ENCODE data around the gene KCNH8.
"Not testable (repeated sequence)": the region's sequence is repeated elsewhere in the genome, so short reads cannot be mapped to it uniquely, and the experiment has no call there.

Gene KCNH8

DNA sequence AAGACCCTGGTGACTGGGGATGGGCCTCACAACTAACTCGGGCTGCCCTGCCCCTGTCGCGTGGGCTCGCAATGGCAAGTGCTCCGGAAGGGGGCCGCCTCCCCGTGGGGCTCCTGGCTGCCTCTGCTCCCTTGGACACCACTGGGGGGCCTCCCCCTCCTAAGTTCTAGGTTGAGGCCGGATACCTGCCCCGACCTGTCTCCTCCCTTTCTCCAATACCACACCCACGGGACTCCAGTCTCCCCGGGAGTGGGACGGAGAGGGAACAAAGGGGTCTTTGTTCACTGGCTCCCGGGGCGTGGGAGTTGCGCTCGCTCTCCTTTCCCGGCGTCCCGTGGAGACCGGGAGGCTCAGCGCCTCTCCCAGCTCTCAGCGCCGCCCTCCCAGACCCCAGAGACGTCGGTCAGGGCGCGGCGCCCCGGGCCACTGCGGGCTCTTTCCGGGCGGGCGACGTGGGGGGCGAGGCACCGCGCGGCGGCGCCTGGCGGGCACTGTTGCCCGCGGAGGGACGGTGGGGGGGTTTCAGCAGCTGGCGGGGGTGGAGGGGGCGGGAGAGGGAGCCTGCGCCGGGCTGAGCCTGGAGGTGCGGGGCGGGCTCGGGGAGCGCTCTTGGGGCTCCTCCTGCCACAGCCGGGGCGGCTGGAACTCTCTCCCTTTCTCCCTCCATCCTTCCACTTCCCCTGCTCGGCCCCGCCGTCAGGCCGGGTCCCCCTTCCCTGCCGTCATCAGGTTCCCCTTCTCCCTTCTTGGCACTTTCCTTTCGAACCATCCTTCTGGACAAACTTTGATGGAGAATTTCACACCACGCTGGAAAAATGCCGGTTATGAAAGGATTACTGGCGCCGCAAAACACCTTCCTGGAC is at the start of gene KCNH8:
KCNH8 (plus strand) TSS at position 606 of the 863 bp plus-strand sequence; CDS start at position 816, 210 bp downstream.
- peak; percentile 68 for DNase-seq

DNA sequence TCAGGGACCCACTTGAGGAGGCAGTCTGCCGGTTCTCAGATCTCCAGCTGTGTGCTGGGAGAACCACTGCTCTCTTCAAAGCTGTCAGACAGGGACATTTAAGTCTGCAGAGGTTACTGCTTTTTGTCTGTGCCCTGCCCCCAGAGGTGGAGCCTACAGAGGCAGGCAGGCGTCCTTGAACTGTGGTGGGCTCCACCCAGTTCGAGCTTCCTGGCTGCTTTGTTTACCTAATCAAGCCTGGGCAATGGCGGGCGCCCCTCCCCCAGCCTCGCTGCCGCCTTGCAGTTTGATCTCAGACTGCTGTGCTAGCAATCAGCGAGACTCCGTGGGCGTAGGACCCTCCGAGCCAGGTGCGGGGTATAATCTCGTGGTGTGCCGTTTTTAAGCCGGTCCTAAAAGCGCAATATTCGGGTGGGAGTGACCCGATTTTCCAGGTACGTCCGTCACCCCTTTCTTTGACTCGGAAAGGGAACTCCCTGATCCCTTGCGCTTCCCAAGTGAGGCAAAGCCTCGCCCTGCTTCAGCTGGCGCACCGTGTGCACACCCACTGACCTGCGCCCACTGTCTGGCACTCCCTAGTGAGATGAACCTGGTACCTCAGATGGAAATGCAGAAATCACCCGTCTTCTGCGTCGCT is 45.5 kb upstream of the KCNH8 start:
- not testable (repeated sequence) for DNase-seq

DNA sequence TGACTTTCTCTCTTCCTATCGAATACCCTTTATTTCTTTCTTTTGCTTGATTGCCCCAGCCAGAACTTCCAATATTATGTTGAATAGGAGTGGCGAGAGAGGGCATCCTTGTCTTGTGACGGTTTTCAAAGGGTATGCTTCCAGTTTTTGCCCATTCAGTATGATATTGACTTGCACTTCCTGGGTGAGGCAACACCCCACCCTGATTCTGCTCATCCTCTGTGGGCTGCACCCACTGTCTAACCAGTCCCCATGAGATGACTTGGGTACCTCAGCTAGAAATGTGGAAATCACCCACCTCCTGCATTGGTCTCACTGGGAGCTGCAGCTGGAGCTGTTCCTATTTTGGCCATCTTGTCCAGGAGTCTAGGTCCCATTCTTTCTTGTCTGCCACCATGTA is 44.8 kb upstream of the KCNH8 start:
- no peak for DNase-seq

DNA sequence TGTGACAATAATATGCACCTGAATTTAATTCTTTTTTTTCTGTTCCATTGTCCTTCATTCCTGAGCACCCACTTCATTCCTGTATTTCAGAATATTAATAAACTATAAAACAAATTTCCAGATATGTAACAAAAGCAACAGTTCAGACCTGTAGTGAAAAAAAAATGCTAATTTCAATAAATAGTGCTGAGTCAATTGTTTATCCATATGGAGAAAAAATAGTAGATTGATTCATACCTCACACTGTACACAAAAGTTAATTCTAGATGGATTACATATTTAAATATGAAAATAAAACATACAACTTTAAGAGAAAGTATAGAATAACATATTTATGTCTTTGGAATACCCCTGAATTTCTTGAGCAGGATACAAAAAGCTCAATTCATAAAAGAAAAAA is 43.9 kb upstream of the KCNH8 start:
- DNase-seq: no peak

DNA sequence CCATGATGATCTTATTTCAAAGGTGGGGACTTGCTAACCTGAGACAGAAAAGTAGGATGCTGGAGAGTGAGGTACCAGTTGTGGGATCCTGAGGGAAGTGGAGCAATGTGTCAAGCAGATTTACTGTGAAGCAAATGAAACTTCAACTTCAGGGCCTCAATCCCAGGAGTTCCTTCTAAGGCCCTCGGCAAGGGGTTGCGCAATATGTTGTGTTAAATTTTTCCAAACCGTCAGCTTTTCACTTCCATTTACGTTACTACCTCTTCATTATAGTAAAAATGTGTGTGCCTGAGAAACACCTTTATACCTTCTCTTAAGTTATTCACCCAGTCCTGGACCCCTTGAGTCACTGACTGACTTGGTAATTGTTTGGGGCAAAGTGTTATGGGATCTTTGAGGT is 42.5 kb upstream of the KCNH8 start:
- no peak for DNase-seq

DNA sequence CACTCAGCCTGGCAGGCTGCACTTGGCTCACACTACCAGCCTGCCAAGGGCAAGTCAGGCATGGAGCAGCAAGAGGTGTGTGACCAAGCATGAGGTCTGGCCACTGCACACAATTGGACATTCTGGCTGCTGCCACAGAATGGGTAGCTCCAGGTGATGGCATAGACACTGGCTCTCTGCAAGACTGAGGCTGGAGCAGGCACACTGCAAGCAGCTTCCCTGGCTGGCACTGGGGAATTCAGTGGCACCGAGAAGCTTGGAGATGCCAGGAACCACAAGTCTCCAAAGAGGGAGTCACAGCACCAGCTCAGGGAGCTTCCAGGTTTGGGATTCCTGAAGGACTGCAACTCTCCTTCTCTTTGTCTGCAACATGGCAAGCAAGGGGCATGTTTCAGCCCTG is 42.0 kb upstream of the KCNH8 start:
- no peak for DNase-seq

DNA sequence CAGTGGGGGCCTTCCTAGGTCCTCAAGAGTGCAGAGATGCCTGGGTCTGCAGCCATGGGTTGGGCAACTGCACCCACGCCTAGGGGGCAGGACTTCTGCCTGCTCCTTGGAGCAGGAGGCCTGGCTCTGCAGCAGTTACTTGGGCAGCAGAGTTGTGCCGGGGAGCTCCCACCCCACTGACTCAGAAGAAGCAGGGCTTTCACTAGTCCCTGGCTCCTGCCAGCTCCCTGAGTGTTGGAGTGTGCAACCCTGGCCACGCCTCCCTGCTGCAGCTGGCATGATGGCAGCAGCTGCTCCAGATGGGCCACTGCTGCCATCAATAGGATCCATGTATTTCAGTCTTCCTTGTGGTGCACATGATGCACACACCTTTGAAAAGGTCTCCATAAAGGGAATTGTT is 40.6 kb upstream of the KCNH8 start:
- DNase-seq: no peak

DNA sequence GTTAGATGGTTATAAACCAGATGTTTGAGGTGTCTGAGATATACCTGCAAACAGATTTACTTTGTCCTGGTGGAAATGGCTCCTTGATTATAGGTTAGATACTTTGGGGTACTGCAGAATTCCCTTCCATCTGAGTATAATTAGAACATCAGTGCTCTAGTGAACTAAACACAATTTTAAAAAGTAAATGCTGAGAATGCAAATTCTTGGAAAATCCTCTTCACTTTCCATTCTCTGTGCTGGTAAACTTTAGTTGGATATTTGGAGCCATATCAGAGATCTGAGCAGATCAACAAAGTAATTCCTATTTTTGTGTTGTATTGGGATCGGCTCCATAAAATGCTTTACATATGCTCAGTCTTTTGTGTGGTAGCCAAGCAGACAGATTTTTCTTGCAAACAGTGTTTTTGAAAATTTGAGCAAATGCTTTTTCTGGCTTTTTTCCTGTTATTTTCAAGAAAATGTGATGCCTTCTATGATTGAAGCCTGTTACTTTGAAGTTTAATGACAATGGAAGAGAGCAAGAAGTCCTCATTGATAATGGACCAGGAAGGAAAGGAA is 37.9 kb upstream of the KCNH8 start:
- DNase-seq: no peak

DNA sequence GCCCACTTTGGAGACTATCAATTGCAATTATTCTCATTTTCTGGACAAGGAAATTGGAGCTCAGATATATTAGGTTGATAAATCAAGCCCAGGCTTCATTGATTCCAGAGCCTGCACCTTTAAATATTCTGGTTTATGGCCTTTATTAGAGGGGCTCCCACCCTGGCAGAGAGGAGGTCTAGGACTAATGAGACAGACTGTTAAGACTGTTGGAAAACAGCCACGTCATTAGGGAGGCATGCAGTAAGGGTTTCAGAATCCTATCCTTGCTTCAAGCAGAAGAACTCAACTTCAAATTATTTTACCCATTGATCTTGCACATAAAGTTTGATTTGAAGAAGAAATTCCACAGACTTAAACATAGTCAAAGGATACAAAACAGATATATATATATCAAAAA is 33.8 kb upstream of the KCNH8 start:
- DNase-seq: no peak

DNA sequence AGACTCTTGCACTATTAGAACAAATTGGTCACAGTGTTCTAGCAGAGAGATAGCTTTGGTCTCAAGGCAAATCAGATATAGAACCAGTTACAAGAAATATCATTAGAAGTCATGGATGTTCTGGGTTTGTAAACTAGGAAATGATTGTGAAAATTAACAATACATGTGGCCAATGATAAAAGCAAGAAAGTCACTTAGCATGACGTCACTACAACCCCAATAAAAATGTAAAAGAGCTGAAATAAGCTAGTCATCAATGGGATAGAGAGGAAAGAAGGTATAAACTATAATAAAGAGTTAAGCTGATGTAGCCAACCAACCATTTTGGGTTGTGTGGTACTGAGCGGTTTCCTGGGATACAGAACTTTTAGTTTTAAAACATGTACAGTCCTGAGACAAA is 32.1 kb upstream of the KCNH8 start:
- no peak for DNase-seq

DNA sequence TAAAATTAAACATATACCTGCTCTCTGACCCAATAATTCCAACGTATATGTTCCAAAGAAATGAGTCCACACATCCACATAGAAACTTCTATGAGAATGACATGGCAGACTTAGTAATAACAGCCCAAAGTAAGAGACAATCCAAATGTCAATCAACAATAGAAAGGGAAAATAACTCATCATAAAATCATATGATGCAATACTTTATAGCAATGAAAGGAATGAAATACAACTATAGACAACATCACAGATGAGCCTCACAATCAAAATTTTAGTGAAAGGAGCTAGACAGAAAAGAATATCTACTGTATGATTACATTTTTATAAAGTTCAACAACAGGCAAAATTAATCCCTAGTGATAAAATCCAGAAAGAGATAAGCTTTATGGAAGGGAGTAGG is 23.6 kb upstream of the KCNH8 start:
- no peak for DNase-seq

DNA sequence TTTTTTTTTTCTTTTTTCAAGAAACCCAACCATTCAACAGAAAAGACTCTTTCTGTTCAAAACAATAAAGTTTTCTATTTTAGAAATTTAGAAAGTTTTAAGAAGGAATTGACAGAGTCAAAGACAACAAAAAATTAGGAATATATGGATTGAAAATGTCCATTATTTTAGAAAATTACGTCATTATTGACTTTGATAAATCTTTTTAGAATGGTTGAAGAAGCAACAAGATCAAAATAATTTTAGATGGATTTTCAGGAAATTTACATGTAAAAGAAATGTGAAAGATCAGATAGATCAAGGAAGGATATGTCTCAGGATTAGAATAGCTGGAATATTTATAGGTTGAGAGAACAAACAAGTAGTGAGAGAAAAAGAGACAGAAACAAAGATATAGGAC is 8.4 kb upstream of the KCNH8 start:
- DNase-seq: no peak

DNA sequence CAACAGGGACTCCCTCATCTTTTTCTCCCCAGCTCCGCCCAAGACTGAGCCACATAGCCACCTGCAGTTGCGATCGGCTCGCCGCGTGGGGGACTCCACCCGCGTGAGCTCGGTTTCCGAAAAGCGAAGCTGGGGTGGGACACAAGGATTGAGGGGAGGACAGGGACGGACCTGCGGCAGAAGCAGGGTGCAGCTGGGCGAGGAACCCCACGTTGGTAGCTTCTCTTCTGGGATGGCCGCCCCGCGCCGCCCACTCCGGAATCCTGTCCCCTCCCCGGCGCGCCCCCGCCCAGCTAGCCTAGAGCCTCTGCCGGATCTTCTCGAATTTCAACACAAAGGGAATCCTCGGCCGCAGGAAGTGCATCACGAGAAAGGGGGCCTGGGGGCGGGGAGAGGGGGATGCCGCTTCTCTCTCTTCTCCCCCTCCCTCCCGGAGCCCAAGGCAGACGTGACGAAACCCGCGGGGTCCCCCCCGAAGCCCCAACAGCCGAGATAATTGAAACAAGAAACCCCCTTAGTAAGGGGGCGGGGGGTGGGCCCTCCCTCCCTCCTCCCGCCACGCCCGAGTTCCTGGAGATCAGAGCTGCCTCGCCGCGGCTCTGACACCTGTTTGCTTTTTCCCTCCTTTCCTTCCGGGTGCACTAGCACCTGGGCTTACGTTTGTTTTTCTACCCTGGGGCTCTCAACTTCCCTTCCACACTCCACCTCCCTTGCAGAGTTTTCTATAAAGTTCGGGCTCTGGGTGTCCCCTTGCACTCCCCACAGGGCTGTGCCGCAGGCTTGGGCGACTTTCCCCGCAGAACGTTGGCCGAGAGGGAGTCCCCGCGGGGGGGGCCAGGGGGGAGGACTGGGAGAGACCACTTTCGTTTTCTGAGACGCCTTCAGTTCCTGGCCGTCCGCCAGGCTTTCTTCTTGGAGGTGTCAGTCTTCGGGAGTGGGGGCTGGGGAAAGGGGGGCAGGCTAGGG is 1.3 kb upstream of the KCNH8 start:
- peak; percentile 80 for DNase-seq

DNA sequence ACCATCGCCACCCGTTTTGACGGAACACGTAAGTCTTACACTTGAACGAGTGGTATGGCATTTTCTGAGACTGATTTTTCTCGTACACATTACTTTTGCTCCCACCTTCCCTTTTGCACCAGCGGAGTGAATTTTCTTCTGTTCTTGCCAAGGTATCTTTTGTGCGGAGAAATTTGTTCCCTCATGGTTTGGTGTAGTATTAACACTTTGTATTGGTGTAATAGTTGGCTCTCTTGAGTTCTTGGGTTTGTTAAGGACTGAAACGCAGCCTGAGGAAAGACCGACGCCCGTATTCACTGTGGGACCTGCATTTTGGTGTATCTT is 420 bp downstream of the KCNH8 start:
- DNase-seq: no peak

DNA sequence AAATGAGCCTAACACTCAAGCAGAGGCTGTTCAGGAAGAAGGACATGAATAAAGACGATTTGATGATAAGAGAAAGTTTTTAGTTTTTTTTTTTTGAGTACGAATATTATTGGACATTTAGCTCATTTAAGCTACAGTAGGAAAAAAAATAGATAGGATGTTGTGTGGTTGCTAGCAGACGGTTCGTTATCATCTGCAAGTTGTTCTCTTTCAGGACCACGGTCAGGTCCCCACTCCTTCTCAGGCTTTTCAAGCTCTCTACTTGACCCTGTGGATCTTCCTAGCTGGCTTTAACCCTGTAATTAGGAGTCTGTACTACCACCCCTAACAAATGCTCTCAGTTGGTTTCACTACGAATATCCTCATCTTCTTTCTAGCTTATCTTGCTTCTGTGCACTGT is 1.1 kb downstream of the KCNH8 start:
- peak; percentile 58 for DNase-seq

DNA sequence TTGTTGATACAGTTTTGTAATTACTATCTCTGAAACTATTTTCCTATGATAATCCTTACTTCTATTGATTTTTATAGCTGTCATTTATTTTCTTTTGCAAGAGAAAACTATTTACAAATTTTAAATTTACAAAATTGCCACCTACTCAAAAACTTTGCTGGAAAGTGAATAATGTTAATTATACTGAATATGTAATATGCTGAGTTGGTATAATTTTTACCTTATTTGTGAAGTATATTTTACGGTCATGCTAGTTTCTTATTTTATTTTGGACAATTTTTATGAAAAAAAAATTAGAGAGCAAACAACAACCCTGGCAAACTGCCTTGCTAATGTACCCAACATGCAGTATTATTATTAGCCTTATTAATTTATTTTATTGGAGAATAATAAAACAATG is 2.9 kb downstream of the KCNH8 start:
- no peak for DNase-seq

DNA sequence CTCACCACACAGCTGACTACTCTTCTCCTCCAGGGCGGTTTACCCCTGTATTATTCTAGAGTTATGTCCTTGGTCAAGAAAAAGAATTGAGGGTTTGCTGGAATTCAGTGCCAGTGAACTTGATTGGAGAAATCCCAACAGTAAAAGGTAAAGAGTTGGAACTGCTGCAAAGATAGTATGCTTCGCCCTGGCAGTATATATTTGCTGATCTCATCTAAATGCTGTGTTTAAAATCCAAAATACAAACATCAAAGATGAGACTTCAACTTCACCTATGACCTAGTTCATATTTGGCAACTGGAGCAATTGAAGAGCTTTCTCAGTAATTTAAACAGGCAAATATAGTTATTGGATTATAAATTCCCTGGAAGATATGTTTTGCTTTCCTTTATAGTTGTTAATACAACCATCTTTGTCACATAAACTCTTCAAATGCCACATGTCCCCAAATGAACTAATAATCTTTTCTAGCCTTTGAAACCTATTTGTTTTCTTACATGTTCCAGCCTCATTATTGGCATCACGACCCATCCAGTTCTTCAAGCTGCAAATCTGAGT is 6.5 kb downstream of the KCNH8 start:
- no peak for DNase-seq

DNA sequence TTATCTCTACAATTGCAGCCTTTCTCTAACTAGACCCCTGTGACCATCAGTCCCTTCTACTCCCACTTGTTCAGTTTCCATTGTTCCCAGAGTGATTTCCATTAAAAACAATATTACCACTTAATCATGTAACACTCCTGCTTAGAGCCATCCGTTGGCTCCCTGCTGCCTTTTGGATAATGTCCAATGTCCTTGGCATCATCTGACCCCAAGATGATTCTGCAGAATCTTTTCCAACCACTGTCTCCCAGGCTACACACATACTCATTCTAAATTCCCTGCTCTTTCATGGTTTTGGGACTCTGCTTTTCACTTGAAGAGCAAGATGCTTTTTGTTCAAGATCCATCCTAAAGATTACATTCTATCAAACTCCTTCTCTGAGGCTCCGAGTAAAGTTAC is 7.1 kb downstream of the KCNH8 start:
- DNase-seq: peak; percentile 68

DNA sequence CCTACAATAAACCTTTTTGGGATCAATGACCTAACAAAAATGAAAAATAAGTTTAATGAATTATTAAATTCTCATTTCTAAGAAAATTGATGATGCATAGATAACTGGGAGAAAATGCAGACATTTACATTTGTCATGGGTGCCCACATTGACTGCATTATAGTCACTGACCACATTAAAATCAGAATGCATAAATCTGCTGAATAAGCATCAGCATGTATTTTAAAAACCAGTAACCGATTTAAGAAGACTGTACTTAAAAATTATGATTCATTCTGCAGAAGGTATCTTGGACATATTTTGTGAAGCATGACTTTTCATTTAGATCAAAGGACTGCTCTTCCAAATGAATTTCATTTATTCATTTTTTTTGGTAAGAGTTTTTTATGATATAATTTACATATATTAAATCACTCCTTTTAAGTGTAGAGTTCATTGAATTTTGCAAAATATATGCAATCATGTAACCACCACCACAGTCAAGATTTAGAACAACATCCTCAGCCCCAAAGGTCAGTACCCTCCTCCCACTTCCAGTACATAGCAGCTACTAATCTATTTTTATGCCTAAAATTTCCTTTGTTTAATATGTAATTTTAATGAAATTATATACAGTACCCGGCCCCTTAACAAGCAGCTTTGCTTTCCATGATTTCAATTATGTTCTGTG is 11.8 kb downstream of the KCNH8 start:
- DNase-seq: no peak

DNA sequence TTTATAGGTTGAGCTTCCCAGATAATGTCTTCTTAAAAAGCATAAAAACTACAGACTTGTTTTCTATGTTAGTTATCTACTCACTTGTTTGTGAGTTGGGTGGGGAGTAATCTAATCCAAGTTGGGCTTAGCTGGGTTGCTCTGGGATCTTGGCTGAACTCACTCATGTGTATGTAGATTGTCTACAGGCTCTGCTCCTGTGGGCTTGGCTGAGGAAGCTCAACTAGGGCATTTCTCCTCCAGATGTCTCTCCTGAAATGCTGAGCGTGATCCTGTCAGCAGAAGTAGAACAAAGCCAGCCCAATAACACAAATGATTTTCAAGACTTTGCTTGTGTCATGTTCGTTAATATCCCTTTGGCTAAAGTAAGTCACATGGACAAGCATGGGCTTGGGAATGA is 17.3 kb downstream of the KCNH8 start:
- no peak for DNase-seq

DNA sequence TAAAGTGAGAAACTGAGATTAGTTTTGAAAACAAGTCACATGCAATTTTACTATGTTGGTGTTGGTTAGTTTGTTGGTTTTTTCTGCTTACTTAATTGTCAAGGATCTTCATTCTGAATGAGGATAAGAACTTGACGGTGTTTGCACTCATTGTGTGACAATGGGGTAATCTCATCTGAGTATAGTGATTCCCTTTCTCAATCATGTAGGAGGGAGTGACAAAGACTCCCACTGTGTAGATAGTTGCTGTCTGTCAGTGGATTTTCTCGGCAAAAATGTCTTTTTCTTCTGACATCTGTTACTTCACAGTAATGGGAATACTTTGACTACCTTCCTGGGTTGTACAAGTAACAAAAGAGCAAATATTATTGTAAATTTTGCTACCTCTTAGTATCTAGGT is 23.5 kb downstream of the KCNH8 start:
- DNase-seq: no peak

DNA sequence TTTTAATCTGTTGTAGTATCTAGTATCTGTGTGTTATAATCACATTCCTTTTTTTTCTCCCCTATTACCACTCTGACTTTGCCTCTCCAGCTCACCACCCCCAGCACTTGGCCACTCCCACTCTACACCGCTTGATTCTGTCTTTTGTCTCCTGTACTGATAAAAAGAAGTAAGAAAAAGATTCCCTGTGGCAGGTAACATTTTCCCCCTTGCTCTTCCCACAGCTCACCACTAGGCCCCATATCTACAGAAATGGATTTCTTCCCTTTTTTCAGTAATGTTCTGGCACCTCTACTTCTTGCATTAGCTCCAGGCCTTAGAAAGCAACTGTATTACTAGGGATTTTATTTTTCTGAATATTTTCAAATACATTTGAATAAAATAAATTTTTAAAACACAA is 25.6 kb downstream of the KCNH8 start:
- DNase-seq: no peak

Data from midbrain (tissue), 1 donor.